Endodermal cell (in vitro differentiated cells): Measurements from ENCODE around the gene TIMP2. TPM values are rescaled to one million over a fixed set of nuclear protein-coding genes. Genes with fewer than 3 reads are reported as not detected.

Experiments
- DNase-seq: peaks from one replicate; pipeline ENCODE4 v3.0.0-alpha.2; 2017
- H3K27ac ChIP-seq: 2 replicates; pipeline ENCODE4 v1.5.1; 2013; ENCODE audit warnings: mild to moderate bottlenecking, low read depth, low read length, moderate library complexity
- H3K27me3 ChIP-seq: 2 replicates; pipeline ENCODE4 v1.6.1; 2013; ENCODE audit warnings: mild to moderate bottlenecking, low read length, moderate library complexity; ENCODE audit not compliant: insufficient read depth, control insufficient read depth, poor library complexity, severe bottlenecking
- H3K36me3 ChIP-seq: 2 replicates; pipeline ENCODE4 v1.7.0; 2013; ENCODE audit warnings: mild to moderate bottlenecking, low read length, moderate library complexity; ENCODE audit not compliant: control insufficient read depth, insufficient read depth
- H3K4me1 ChIP-seq: one replicate; pipeline ENCODE4 v1.7.0; 2013; ENCODE audit warnings: low read length; ENCODE audit not compliant: control insufficient read depth, insufficient read depth
- H3K4me3 ChIP-seq: 2 replicates; pipeline ENCODE4 v1.5.1; 2013; ENCODE audit warnings: mild to moderate bottlenecking, low read length, moderate library complexity
- H3K9ac ChIP-seq: 2 replicates; pipeline ENCODE4 v1.6.1; 2013; ENCODE audit warnings: mild to moderate bottlenecking, low read length, moderate library complexity; ENCODE audit not compliant: poor library complexity, severe bottlenecking; ENCODE audit errors: extremely low read depth
- H3K9me3 ChIP-seq: 2 replicates; pipeline ENCODE4 v1.6.1; 2013; ENCODE audit warnings: mild to moderate bottlenecking, low read length, moderate library complexity; ENCODE audit not compliant: control insufficient read depth
- H3K27ac Mint-ChIP-seq: 2 replicates; pipeline ENCODE4 v1.8.0; 2020; ENCODE audit warnings: mixed read lengths
- H3K27me3 Mint-ChIP-seq: 2 replicates; pipeline ENCODE4 v1.8.0; 2021; ENCODE audit warnings: mild to moderate bottlenecking, mixed read lengths; ENCODE audit not compliant: insufficient read depth
- H3K36me3 Mint-ChIP-seq: 2 replicates; pipeline ENCODE4 v1.8.0; 2020; ENCODE audit warnings: low read depth, mixed read lengths
- H3K4me1 Mint-ChIP-seq: 2 replicates; pipeline ENCODE4 v1.8.0; 2020; ENCODE audit warnings: mixed read lengths
- H3K4me3 Mint-ChIP-seq: 2 replicates; pipeline ENCODE4 v1.8.0; 2020; ENCODE audit warnings: mild to moderate bottlenecking, moderate library complexity, mixed read lengths
- H3K9me3 Mint-ChIP-seq: 2 replicates; pipeline ENCODE4 v1.8.0; 2020; ENCODE audit warnings: mild to moderate bottlenecking, mixed read lengths
- WGBS, 2 experiments: methylation state at CpG; one replicate each; pipeline versions ENCODE4 v1.1.5 to v1.1.7; 2013; ENCODE audit warnings: missing lambda C conversion rate in 2 of 2, mixed read lengths in 1 of 2; ENCODE audit not compliant: insufficient coverage in 1 of 2, insufficient read length in 1 of 2; 5-methylcytosine and 5-hydroxymethylcytosine counted together
- total RNA-seq, 2 donors: library from RNA; stranded (reverse); fragmentation: NEBNext Ultra II Directional in 1 of 2; extraction: Animal tissue kit (Norgen Biotek cat#: 25700) in 1 of 2; gene quantifications; 2 replicates in 1 of 2; 3 replicates in 1 of 2; pipeline ENCODE4 v1.2.1, GENCODE V29; 2021
- TF ChIP-seq, protein P1 (sequence below): fragments of 200-600 bp; sonication (generic); conservative IDR thresholded peaks from 2 replicates; pipeline ENCODE4 v1.5.0; 2021; ENCODE audit warnings: antibody characterized with exemption, mild to moderate bottlenecking

Gene TIMP2
- total RNA-seq, 2 donors from 2014 or later: 36.9 to 42.7 TPM

DNA sequence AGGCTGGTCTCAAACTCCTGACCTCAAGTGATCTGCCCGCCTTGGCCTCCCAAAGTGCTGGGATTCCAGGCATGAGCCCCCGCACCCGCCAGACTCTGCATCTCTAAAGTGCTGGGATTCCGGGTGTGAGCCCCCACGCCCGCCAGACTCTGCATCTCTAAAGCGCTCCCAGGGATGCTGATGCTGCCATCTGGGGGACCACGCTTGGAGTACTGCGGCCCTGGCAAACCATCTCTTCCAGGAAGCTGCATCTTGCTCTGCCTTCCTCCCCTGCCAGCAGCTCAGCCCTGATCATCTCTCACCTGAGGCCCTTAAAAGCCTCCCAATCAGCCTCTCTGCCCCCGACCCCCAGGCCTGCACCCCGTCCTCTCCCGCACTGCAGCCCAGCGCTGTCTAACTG lies 26.2 kb downstream of the TIMP2 start:
- Mint-ChIP-seq H3K27me3 (no peaks in the 10 kb centered on the region), H3K4me1 (peaks cover 5% of the 10 kb centered on the region), H3K4me3 (no peak overlapping the region), H3K27ac (peak overlapping the region; percentile 37), H3K9me3 (no peaks in the 10 kb centered on the region), H3K36me3 (peaks cover 8% of the 10 kb centered on the region)
- H3K4me1 ChIP-seq: no peaks in the 10 kb centered on the region
- no peaks in the 10 kb centered on the region for H3K9me3 ChIP-seq
- peak overlapping the region; percentile 4 for H3K27ac ChIP-seq
- TF ChIP-seq, protein P1, sequence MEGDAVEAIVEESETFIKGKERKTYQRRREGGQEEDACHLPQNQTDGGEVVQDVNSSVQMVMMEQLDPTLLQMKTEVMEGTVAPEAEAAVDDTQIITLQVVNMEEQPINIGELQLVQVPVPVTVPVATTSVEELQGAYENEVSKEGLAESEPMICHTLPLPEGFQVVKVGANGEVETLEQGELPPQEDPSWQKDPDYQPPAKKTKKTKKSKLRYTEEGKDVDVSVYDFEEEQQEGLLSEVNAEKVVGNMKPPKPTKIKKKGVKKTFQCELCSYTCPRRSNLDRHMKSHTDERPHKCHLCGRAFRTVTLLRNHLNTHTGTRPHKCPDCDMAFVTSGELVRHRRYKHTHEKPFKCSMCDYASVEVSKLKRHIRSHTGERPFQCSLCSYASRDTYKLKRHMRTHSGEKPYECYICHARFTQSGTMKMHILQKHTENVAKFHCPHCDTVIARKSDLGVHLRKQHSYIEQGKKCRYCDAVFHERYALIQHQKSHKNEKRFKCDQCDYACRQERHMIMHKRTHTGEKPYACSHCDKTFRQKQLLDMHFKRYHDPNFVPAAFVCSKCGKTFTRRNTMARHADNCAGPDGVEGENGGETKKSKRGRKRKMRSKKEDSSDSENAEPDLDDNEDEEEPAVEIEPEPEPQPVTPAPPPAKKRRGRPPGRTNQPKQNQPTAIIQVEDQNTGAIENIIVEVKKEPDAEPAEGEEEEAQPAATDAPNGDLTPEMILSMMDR: no peak
- H3K4me3 ChIP-seq: no peak overlapping the region
- no peaks in the 10 kb centered on the region for H3K36me3 ChIP-seq
- H3K27me3 ChIP-seq: no peaks in the 10 kb centered on the region
- no peak overlapping the region for H3K9ac ChIP-seq
- WGBS, 2 experiments: 89 to 92% methylated on average over 8 to 13 of the region's 13 CpGs
- no peak for DNase-seq

DNA sequence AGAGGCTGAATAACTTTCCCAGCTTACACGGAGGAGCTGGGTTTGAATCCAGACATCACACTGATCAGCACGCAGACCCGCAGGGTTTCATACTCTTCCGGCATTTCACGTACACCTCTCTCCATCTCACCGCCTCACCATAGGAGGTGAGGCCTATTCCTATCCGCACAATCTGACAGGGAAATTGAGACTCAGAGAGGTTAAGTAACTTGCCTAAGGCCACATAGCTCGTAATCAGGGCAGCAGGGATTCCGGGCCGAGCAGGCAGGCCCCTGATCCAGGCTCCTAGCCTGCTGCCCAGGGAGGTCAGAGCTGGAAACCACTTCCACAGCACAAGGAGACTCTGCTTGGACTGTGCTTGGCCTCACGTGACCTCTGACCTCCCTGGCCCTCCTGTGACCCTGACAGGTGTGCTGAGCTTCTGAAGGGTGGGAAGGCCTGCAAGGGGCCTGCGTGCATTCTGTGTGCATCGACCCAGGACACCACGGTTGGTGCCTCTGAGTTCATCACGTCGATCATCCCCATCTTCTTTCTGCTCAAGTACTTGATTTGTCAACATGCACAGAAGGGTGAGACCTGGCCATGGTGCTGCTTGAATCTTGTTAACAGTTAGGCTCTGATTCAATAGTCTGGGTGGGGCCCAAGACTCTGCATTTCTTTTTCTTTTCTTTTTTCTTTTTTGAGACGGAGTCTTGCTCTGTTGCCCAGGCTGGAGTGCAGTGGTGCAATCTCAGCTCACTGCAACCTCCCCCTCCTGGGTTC lies 26.9 kb downstream of the TIMP2 start:
- Histone ChIP-seq H3K9ac (no peak overlapping the region), H3K36me3 (no peaks in the 10 kb centered on the region), H3K4me1 (no peaks in the 10 kb centered on the region), H3K4me3 (no peak overlapping the region), H3K27me3 (no peaks in the 10 kb centered on the region), H3K9me3 (no peaks in the 10 kb centered on the region), H3K27ac (no peak overlapping the region)
- Mint-ChIP-seq H3K4me3 (no peak overlapping the region), H3K36me3 (peaks cover 8% of the 10 kb centered on the region), H3K4me1 (peaks cover 5% of the 10 kb centered on the region), H3K27me3 (no peaks in the 10 kb centered on the region), H3K27ac (no peak overlapping the region), H3K9me3 (no peaks in the 10 kb centered on the region)
- WGBS, 2 experiments: 88 to 90% methylated on average over 17 of the region's 17 CpGs
- DNase-seq: no peak
- TF ChIP-seq, protein P1: no peak

DNA sequence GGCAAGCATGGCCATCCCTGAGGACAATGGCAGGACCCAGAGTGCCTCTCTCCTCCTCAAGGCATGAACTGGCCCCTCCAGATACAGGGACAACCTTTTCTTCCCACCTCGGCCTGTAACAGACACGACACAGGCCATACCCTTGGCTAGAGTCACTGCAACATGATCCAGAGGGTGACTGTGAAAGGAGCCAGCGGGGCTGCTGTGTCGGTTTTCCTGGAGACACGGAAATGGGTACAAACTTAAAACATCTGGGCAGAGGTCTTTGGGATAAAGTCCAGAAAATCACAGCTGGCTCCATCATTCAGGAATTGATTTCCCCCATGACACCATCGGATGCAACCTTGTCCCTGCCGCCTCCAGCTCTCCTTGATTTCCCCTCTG lies 27.5 kb downstream of the TIMP2 start:
- no peak for DNase-seq
- H3K4me3 ChIP-seq: no peak overlapping the region
- H3K9me3 ChIP-seq: no peaks in the 10 kb centered on the region
- H3K9ac ChIP-seq: no peak overlapping the region
- H3K27ac ChIP-seq: no peak overlapping the region
- Mint-ChIP-seq H3K4me3 (no peak overlapping the region), H3K36me3 (peaks cover 8% of the 10 kb centered on the region), H3K27me3 (no peaks in the 10 kb centered on the region), H3K9me3 (no peaks in the 10 kb centered on the region), H3K4me1 (peaks cover 5% of the 10 kb centered on the region), H3K27ac (peak overlapping the region; percentile 42)
- no peaks in the 10 kb centered on the region for H3K27me3 ChIP-seq
- 89 to 92% methylated on average over 7 of the region's 7 CpGs for WGBS, 2 experiments
- TF ChIP-seq, protein P1: no peak
- H3K36me3 ChIP-seq: no peaks in the 10 kb centered on the region
- no peaks in the 10 kb centered on the region for H3K4me1 ChIP-seq
